Endothelial cell of umbilical vein (primary cell): ENCODE results near the gene CD101. TPM values are rescaled to one million over a fixed set of nuclear protein-coding genes. Genes with fewer than 3 reads are reported as not detected.

ENCODE experiments used
- BruUV-seq: library from RNA; stranded (reverse); fragments of 400-500 nt; replicated peaks from 2 replicates; lab custom pipeline; 2021; lab: Mats Ljungman, UMichigan
- CTCF ChIA-PET: fragments of 300-600, 350-600 bp; sonication (Branson Sonifier 250); formaldehyde crosslinking; loops from one replicate; lab custom pipeline; 2021; ENCODE audit warnings: antibody characterized with exemption, inconsistent platforms; lab: Charles Lee
- POLR2A ChIA-PET: fragments of 300-600, 350-600 bp; sonication (Branson Sonifier 250); formaldehyde crosslinking; loops from one replicate; lab custom pipeline; 2021; ENCODE audit warnings: antibody characterized with exemption, inconsistent platforms; lab: Charles Lee
- DNase-seq: peaks from one replicate; pipeline ENCODE4 v3.0.0-alpha.2; 2011; ENCODE audit warnings: low read depth, low spot score
- FAIRE-seq: peaks from 2 replicates; lab custom pipeline; 2011; peaks lifted over from hg19 to GRCh38; lab: Jason Lieb, UNC
- H2AFZ ChIP-seq: 2 replicates; pipeline ENCODE4 v1.6.0; 2012; ENCODE audit warnings: low read depth, low read length, control low read depth, inconsistent platforms
- H3K27ac ChIP-seq: 2 replicates; pipeline ENCODE4 v1.5.1; 2011; ENCODE audit warnings: low read depth, mild to moderate bottlenecking, control low read depth, low read length, moderate library complexity; ENCODE audit not compliant: insufficient read depth
- H3K27me3 ChIP-seq, 2 experiments: 2 replicates each; pipeline versions ENCODE4 v1.6.0 to v1.6.1; 2011; ENCODE audit warnings: low read length in 2 of 2, mixed read lengths in 1 of 2; ENCODE audit not compliant: control insufficient read depth in 2 of 2, insufficient read depth in 2 of 2
- H3K36me3 ChIP-seq, 2 experiments: 2 replicates in 1 of 2; 3 replicates in 1 of 2; pipeline ENCODE4 v1.5.1; 2011; ENCODE audit warnings: low read length in 2 of 2, mild to moderate bottlenecking in 1 of 2, moderate library complexity in 1 of 2; ENCODE audit not compliant: control insufficient read depth in 2 of 2, insufficient read depth in 2 of 2; ENCODE audit errors: extremely low read depth in 1 of 2
- H3K4me1 ChIP-seq: 3 replicates; pipeline ENCODE4 v1.5.1; 2011; ENCODE audit warnings: mild to moderate bottlenecking, low read length; ENCODE audit not compliant: control insufficient read depth, insufficient read depth; ENCODE audit errors: extremely low read depth
- H3K4me2 ChIP-seq: 2 replicates; pipeline ENCODE4 v1.6.1; 2011; ENCODE audit warnings: low read length, control low read depth, mixed read lengths; ENCODE audit not compliant: insufficient read depth
- H3K4me3 ChIP-seq, 3 experiments: fragments of 200-600 bp in 1 of 3; sonication (generic), shearing (Covaris generic) in 1 of 3; replicated peaks in 1 of 3; 2 replicates each; pipeline ENCODE4 v1.5.1; 2011 to 2016; ENCODE audit warnings: control low read depth in 3 of 3, low read length in 3 of 3, mild to moderate bottlenecking in 2 of 3, inconsistent platforms in 1 of 3, low read depth in 1 of 3, moderate library complexity in 1 of 3; ENCODE audit not compliant: insufficient read depth in 1 of 3
- H3K79me2 ChIP-seq: 2 replicates; pipeline ENCODE4 v1.6.0; 2012; ENCODE audit warnings: low read length, inconsistent platforms; ENCODE audit not compliant: control insufficient read depth, insufficient read depth
- H3K9ac ChIP-seq: replicated peaks from 2 replicates; pipeline ENCODE3; 2011; ENCODE audit warnings: low read length, control low read depth; ENCODE audit not compliant: insufficient read depth; ENCODE audit errors: extremely low read depth
- H3K9me1 ChIP-seq: replicated peaks from 3 replicates; pipeline ENCODE4 v1.6.0; 2011; ENCODE audit warnings: mild to moderate bottlenecking, low read length; ENCODE audit not compliant: control insufficient read depth, insufficient read depth; ENCODE audit errors: extremely low read depth
- H3K9me3 ChIP-seq: replicated peaks from 2 replicates; pipeline ENCODE4 v1.5.1; 2012; ENCODE audit warnings: low read length, inconsistent platforms; ENCODE audit not compliant: control insufficient read depth, insufficient read depth
- H4K20me1 ChIP-seq: replicated peaks from 2 replicates; pipeline ENCODE3; 2011; ENCODE audit warnings: mild to moderate bottlenecking, low read length; ENCODE audit not compliant: control insufficient read depth, insufficient read depth; ENCODE audit errors: extremely low read depth
- CTCF ChIP-seq, 2 donors: IDR thresholded peaks; 1 replicate in 1 of 2; 2 replicates in 1 of 2; pipeline ENCODE4 v1.5.1; 2011; ENCODE audit warnings: low read length in 2 of 2, mild to moderate bottlenecking in 2 of 2, moderate library complexity in 2 of 2, control low read depth in 1 of 2, inconsistent platforms in 1 of 2, low read depth in 1 of 2; ENCODE audit not compliant: insufficient read depth in 1 of 2; ENCODE audit errors: extremely low read depth in 1 of 2
- EZH2 ChIP-seq: IDR thresholded peaks from 2 replicates; pipeline ENCODE4 v1.6.1; 2012; ENCODE audit warnings: borderline replicate concordance, low read depth, mild to moderate bottlenecking, moderate library complexity, low read length, inconsistent platforms; ENCODE audit not compliant: severe bottlenecking
- FOS ChIP-seq: IDR thresholded peaks from 2 replicates; pipeline ENCODE4 v1.6.1; 2011; ENCODE audit warnings: mild to moderate bottlenecking, low read length, moderate library complexity, borderline replicate concordance; ENCODE audit not compliant: insufficient read depth
- GATA2 ChIP-seq: IDR thresholded peaks from 2 replicates; pipeline ENCODE4 v1.7.0; 2011; ENCODE audit warnings: low read depth, mild to moderate bottlenecking, moderate library complexity, mixed read lengths, low read length; ENCODE audit not compliant: insufficient read length, insufficient read depth
- JUN ChIP-seq: IDR thresholded peaks from 2 replicates; pipeline ENCODE4 v1.6.1; 2011; ENCODE audit warnings: borderline replicate concordance, low read depth; ENCODE audit not compliant: insufficient read length, insufficient read depth
- MAX ChIP-seq: IDR thresholded peaks from 2 replicates; pipeline ENCODE4 v1.6.1; 2011; ENCODE audit not compliant: insufficient read depth, insufficient read length
- POLR2AphosphoS5 ChIP-seq: IDR thresholded peaks from 2 replicates; pipeline ENCODE4 v1.6.1; 2012; ENCODE audit warnings: low read depth, mild to moderate bottlenecking, control low read depth, low read length, moderate library complexity; ENCODE audit not compliant: insufficient read depth
- dilution Hi-C: fragments of 300-500 bp; cut with MboI; formaldehyde crosslinking; loops from one replicate; pipeline ENCODE4 v1.15.0; 2019; ENCODE audit warnings: low sequenced_read_pairs; ENCODE audit not compliant: extremely low pct_ligation_motif_present
- intact Hi-C: fragments of 100-400 bp; cut with micrococcal nuclease; formaldehyde crosslinking; loops from one replicate; pipeline ENCODE4 v1.10.0; 2022
- polyA plus RNA-seq, 4 experiments: library from polyadenylated mRNA; depleted of rRNA in 3 of 4; stranded (reverse) in 3 of 4; unstranded in 1 of 4; fragments of >200 nt; gene quantifications; 2 replicates each; pipeline versions ENCODE4 v1.2.1 to v1.2.3, GENCODE V29; 2011 to 2012; ENCODE audit warnings: missing spikeins in 1 of 4
- total RNA-seq: library from RNA; stranded (reverse); gene quantifications from 2 replicates; pipeline ENCODE4 v1.2.3, GENCODE V29; 2021

Gene CD101
- total and polyA plus RNA-seq, 2 donors (not counting 3 experiments of a cell fraction or from before 2014, with no cell fraction given) = 0.04 to 0.97 TPM

DNA sequence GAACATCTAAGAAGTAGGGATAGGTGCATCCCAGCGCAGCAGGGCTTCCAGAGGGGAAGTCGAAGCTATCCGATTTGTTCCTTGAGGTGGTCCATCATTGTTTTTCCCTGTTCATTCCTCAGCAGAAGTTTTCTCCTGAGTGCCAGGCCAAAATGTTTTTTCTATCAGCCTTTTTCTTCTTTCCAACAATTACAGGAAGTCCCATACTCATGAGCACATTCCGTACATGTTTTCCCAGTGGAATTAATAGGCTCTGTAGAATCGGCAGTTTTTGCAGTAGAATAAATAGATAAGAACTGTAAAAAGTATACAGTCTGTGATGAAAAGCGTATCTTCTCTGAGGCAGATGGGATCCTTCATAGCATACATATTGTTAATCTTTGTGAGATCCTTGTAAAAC is 24.8 kb downstream of the CD101 start:
- no TSS peak for BruUV-seq
- peak; percentile 83 for DNase-seq

More for the DNA sequence above, 24.8 kb downstream of the CD101 start:
- Histone ChIP-seq H3K4me2 (peak overlapping the region; percentile 72), H4K20me1 (no peaks in the 10 kb centered on the region), H2AFZ (peak overlapping the region; percentile 72), H3K4me1 (peaks cover 27% of the 10 kb centered on the region), H3K27ac (peak overlapping the region; percentile 87), H3K79me2 (no peaks in the 10 kb centered on the region), H3K4me3 (peak overlapping the region in 1 of 3 experiments; percentile 5), H3K9me1 (no peaks in the 10 kb centered on the region), H3K9me3 (no peaks in the 10 kb centered on the region), H3K36me3 (no peaks in the 10 kb centered on the region), H3K9ac (peak overlapping the region; percentile 43), H3K27me3 (peaks cover 0 to 2% of the 10 kb centered on the region in 2 experiments)
- ChIA-PET CTCF (interaction anchor here (0.8 to 0.9 kb wide), 2 partner anchors 34 to 289 kb away, joined by 3 to 4 read pairs; partner anchors contain the start of gene TTF2), POLR2A (no interaction called here)
- peak; percentile 95 for FAIRE-seq
- intact Hi-C loops (loop anchor here (1.0 kb wide), 2 partner anchors 25 to 173 kb away; no protein-coding TSS in a partner anchor), dilution Hi-C loops (no loop called here)
- TF ChIP-seq POLR2AphosphoS5 = no peak
- peak; percentile 33 for TF ChIP-seq JUN
- TF ChIP-seq GATA2 = no peak
- TF ChIP-seq FOS = no peak
- TF ChIP-seq EZH2 = no peak
- TF ChIP-seq CTCF (IDR thresholded peaks at IDR 0.05; ENCODE audit: extremely low read depth in 1 of 2, insufficient read depth in 1 of 2, low read depth in 1 of 2, low read length in 2 of 2) = no peak
- no peak for TF ChIP-seq MAX
